H9 (cell line): Measurements from ENCODE around the gene UBE2L3. TPM values are rescaled to one million over a fixed set of nuclear protein-coding genes. Genes with fewer than 3 reads are reported as not detected.

Source experiments
- DNase-seq: peaks from one replicate; pipeline ENCODE4 v3.0.0-alpha.2; 2017
- H2AFZ ChIP-seq: one replicate; pipeline ENCODE4 v1.6.1; 2013; ENCODE audit warnings: mild to moderate bottlenecking, low read length, control low read depth, moderate library complexity
- H2AK5ac ChIP-seq: 2 replicates; pipeline ENCODE4 v1.6.1; 2013; ENCODE audit warnings: low read length, control low read depth, mixed read lengths; ENCODE audit not compliant: insufficient read length
- H2BK120ac ChIP-seq: one replicate; pipeline ENCODE4 v1.6.1; 2013; ENCODE audit warnings: low read depth, mild to moderate bottlenecking, low read length, control low read depth, inconsistent platforms; ENCODE audit not compliant: poor library complexity, severe bottlenecking
- H2BK12ac ChIP-seq: 2 replicates; pipeline ENCODE4 v1.6.1; 2013; ENCODE audit warnings: low read length, control low read depth, mixed read lengths, low read depth; ENCODE audit not compliant: insufficient read length
- H2BK15ac ChIP-seq: 2 replicates; pipeline ENCODE4 v1.6.1; 2013; ENCODE audit warnings: low read depth, low read length, control low read depth
- H2BK20ac ChIP-seq: one replicate; pipeline ENCODE4 v1.6.1; 2013; ENCODE audit warnings: low read depth, mild to moderate bottlenecking, low read length, control low read depth, inconsistent platforms; ENCODE audit not compliant: poor library complexity, severe bottlenecking
- H2BK5ac ChIP-seq: 2 replicates; pipeline ENCODE4 v1.6.1; 2013; ENCODE audit warnings: low read length, control low read depth, mixed read lengths; ENCODE audit not compliant: insufficient read length
- H3K14ac ChIP-seq: 2 replicates; pipeline ENCODE4 v1.6.1; 2013; ENCODE audit warnings: low read length, control low read depth; ENCODE audit not compliant: insufficient read depth
- H3K18ac ChIP-seq: 2 replicates; pipeline ENCODE4 v1.6.1; 2013; ENCODE audit warnings: low read depth, mild to moderate bottlenecking, mixed read lengths, low read length, control low read depth; ENCODE audit not compliant: insufficient read length
- H3K23ac ChIP-seq: 2 replicates; pipeline ENCODE4 v1.6.1; 2013; ENCODE audit warnings: low read length, control low read depth, mixed read lengths, low read depth; ENCODE audit not compliant: insufficient read length
- H3K23me2 ChIP-seq: 2 replicates; pipeline ENCODE4 v1.6.1; 2013; ENCODE audit warnings: low read depth, mild to moderate bottlenecking, mixed read lengths, low read length, control low read depth; ENCODE audit not compliant: insufficient read length, poor library complexity, severe bottlenecking
- H3K27ac ChIP-seq: 2 replicates; pipeline ENCODE4 v1.5.1; 2013; ENCODE audit warnings: low read length, control low read depth, mixed read lengths, low read depth; ENCODE audit not compliant: insufficient read length
- H3K27me3 ChIP-seq: 2 replicates; pipeline ENCODE4 v1.6.1; 2013; ENCODE audit warnings: low read length, control low read depth, inconsistent platforms; ENCODE audit not compliant: insufficient read depth
- H3K4ac ChIP-seq: 2 replicates; pipeline ENCODE4 v1.6.1; 2013; ENCODE audit warnings: low read depth, mild to moderate bottlenecking, control low read depth, inconsistent platforms, low read length, moderate library complexity
- H3K4me1 ChIP-seq: 2 replicates; pipeline ENCODE4 v1.6.1; 2013; ENCODE audit warnings: low read length, control low read depth, inconsistent platforms; ENCODE audit not compliant: insufficient read depth
- H3K4me2 ChIP-seq: 2 replicates; pipeline ENCODE4 v1.6.1; 2013; ENCODE audit warnings: low read length, control low read depth, mixed read lengths; ENCODE audit not compliant: insufficient read length, insufficient read depth
- H3K56ac ChIP-seq: 2 replicates; pipeline ENCODE4 v1.6.1; 2013; ENCODE audit warnings: low read depth, mild to moderate bottlenecking, mixed read lengths, low read length, control low read depth; ENCODE audit not compliant: insufficient read length
- H3K79me1 ChIP-seq: 2 replicates; pipeline ENCODE4 v1.6.1; 2013; ENCODE audit warnings: low read depth, mild to moderate bottlenecking, moderate library complexity, low read length, control low read depth, inconsistent platforms; ENCODE audit not compliant: insufficient read depth, poor library complexity, severe bottlenecking
- H3K79me2 ChIP-seq: 2 replicates; pipeline ENCODE4 v1.6.1; 2013; ENCODE audit warnings: low read length, control low read depth, inconsistent platforms; ENCODE audit not compliant: insufficient read depth
- H3K9ac ChIP-seq: 2 replicates; pipeline ENCODE4 v1.6.1; 2013; ENCODE audit warnings: low read length, control low read depth, mixed read lengths; ENCODE audit not compliant: insufficient read length; ENCODE audit errors: extremely low read depth
- H3K9me3 ChIP-seq: one replicate; pipeline ENCODE4 v1.6.1; 2013; ENCODE audit warnings: low read depth, low read length, inconsistent platforms; ENCODE audit not compliant: control insufficient read depth
- H3T11ph ChIP-seq: one replicate; pipeline ENCODE4 v1.6.1; 2013; ENCODE audit warnings: mild to moderate bottlenecking, low read length, control low read depth, inconsistent platforms
- H4K20me1 ChIP-seq: one replicate; pipeline ENCODE4 v1.6.1; 2013; ENCODE audit not compliant: control insufficient read depth, insufficient read length, insufficient read depth
- H4K5ac ChIP-seq: 2 replicates; pipeline ENCODE4 v1.6.1; 2013; ENCODE audit warnings: low read depth, mild to moderate bottlenecking, mixed read lengths, low read length, control low read depth; ENCODE audit not compliant: insufficient read length
- H4K8ac ChIP-seq: replicated peaks from 2 replicates; pipeline ENCODE4 v1.6.1; 2013; ENCODE audit warnings: low read length, control low read depth, mixed read lengths, low read depth; ENCODE audit not compliant: insufficient read length
- H4K91ac ChIP-seq: 2 replicates; pipeline ENCODE4 v1.6.1; 2013; ENCODE audit warnings: low read depth, mild to moderate bottlenecking, moderate library complexity, mixed read lengths, low read length, control low read depth; ENCODE audit not compliant: insufficient read length
- H3K27ac Mint-ChIP-seq, 3 experiments: 2 replicates in 2 of 3; 3 replicates in 1 of 3; pipeline ENCODE4 v1.8.0; 2020 to 2021; ENCODE audit warnings: mixed read lengths in 3 of 3, mild to moderate bottlenecking in 1 of 3, moderate library complexity in 1 of 3
- H3K27me3 Mint-ChIP-seq: 2 replicates; pipeline ENCODE4 v1.8.0; 2021; ENCODE audit warnings: low read depth, mild to moderate bottlenecking, moderate library complexity, mixed read lengths
- H3K36me3 Mint-ChIP-seq, 3 experiments: 2 replicates in 2 of 3; 3 replicates in 1 of 3; pipeline ENCODE4 v1.8.0; 2020 to 2021; ENCODE audit warnings: low read depth in 3 of 3, mixed read lengths in 3 of 3; ENCODE audit not compliant: insufficient read depth in 1 of 3
- H3K4me1 Mint-ChIP-seq, 2 experiments: 2 replicates each; pipeline ENCODE4 v1.8.0; 2020; ENCODE audit warnings: mixed read lengths in 2 of 2
- H3K4me3 Mint-ChIP-seq, 2 experiments: 2 replicates in 1 of 2; 3 replicates in 1 of 2; pipeline ENCODE4 v1.8.0; 2020 to 2021; ENCODE audit warnings: mild to moderate bottlenecking in 2 of 2, mixed read lengths in 2 of 2, moderate library complexity in 1 of 2
- H3K9me3 Mint-ChIP-seq, 2 experiments: 2 replicates in 1 of 2; 3 replicates in 1 of 2; pipeline ENCODE4 v1.8.0; 2020; ENCODE audit warnings: mild to moderate bottlenecking in 2 of 2, mixed read lengths in 2 of 2, moderate library complexity in 1 of 2
- WGBS: extraction: QIAGEN DNeasy Blood & Tissue Kit; methylation state at CpG from one replicate; pipeline ENCODE4 v1.1.7; 2013; ENCODE audit warnings: missing lambda C conversion rate, low lambda C conversion rate, mixed read lengths; ENCODE audit not compliant: insufficient read length; ENCODE audit errors: extremely low coverage; 5-methylcytosine and 5-hydroxymethylcytosine counted together
- total RNA-seq: library from RNA; stranded (reverse); gene quantifications from 2 replicates; pipeline ENCODE4 v1.2.1, GENCODE V29; 2021
- TF ChIP-seq, protein P1 (sequence below): fragments of 200-600 bp; sonication (generic); conservative IDR thresholded peaks from 3 replicates; pipeline ENCODE4 v1.8.0; 2021; ENCODE audit warnings: antibody characterized with exemption, mild to moderate bottlenecking

UBE2L3 gene
- total RNA-seq, 1 experiment from 2014 or later, result 79.7 TPM

- no peak overlapping the region for H3K4ac ChIP-seq
- no peak overlapping the region for H3K9ac ChIP-seq
- no peak overlapping the region for H3T11ph ChIP-seq
- H3K9me3 ChIP-seq, result no peaks in the 10 kb centered on the region
- H4K5ac ChIP-seq, result no peak overlapping the region
- TF ChIP-seq, protein P1, sequence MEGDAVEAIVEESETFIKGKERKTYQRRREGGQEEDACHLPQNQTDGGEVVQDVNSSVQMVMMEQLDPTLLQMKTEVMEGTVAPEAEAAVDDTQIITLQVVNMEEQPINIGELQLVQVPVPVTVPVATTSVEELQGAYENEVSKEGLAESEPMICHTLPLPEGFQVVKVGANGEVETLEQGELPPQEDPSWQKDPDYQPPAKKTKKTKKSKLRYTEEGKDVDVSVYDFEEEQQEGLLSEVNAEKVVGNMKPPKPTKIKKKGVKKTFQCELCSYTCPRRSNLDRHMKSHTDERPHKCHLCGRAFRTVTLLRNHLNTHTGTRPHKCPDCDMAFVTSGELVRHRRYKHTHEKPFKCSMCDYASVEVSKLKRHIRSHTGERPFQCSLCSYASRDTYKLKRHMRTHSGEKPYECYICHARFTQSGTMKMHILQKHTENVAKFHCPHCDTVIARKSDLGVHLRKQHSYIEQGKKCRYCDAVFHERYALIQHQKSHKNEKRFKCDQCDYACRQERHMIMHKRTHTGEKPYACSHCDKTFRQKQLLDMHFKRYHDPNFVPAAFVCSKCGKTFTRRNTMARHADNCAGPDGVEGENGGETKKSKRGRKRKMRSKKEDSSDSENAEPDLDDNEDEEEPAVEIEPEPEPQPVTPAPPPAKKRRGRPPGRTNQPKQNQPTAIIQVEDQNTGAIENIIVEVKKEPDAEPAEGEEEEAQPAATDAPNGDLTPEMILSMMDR, result no peak
- H3K79me2 ChIP-seq, result no peaks in the 10 kb centered on the region
- H2BK5ac ChIP-seq, result no peak overlapping the region
- no peak overlapping the region for H3K23ac ChIP-seq
- no peak overlapping the region for H2AFZ ChIP-seq
- no peak overlapping the region for H3K56ac ChIP-seq
- no peak overlapping the region for H3K18ac ChIP-seq
- Mint-ChIP-seq H3K4me1 (peaks cover 14% of the 10 kb centered on the region in 2 experiments), H3K4me3 (0 out of 5 replicates have a peak overlapping the region, but pooled peaks of 1 of the 2 experiments have one; percentile 10), H3K9me3 (no peaks in the 10 kb centered on the region), H3K36me3 (peaks cover 5 to 39% (median 31%) of the 10 kb centered on the region in 3 experiments), H3K27me3 (peaks cover 4% of the 10 kb centered on the region; the same call in 1 of the 2 replicates), H3K27ac (peak overlapping the region in 2 of 3 experiments; percentile 18 to 49; a peak in 4 of 7 replicates)
- DNase-seq, result no peak
- no CpG with 5 or more reads among the region's 11 CpGs for WGBS
- no peaks in the 10 kb centered on the region for H3K27me3 ChIP-seq
- H4K20me1 ChIP-seq, result no peaks in the 10 kb centered on the region
- H3K27ac ChIP-seq, result no peak overlapping the region
- no peak overlapping the region for H2BK12ac ChIP-seq
- H2AK5ac ChIP-seq, result no peak overlapping the region
- no peak overlapping the region for H4K91ac ChIP-seq
- H2BK120ac ChIP-seq, result no peak overlapping the region
- no peak overlapping the region for H2BK20ac ChIP-seq
- peaks cover 5% of the 10 kb centered on the region for H3K23me2 ChIP-seq
- no peak overlapping the region for H3K14ac ChIP-seq
- no peak overlapping the region for H3K4me2 ChIP-seq
- H4K8ac ChIP-seq, result no peak overlapping the region
- H3K79me1 ChIP-seq, result peaks cover 2% of the 10 kb centered on the region
- no peaks in the 10 kb centered on the region; the same call in 1 of the 2 replicates for H3K4me1 ChIP-seq
- no peak overlapping the region for H2BK15ac ChIP-seq
These were observed 59.4 kb downstream of the UBE2L3 start for GRCh38 chr22:21626735-21627469.
